Natural killer cell (primary cell): ENCODE measurements around the gene OSBPL3. TPM values are rescaled to one million over a fixed set of nuclear protein-coding genes. Genes with fewer than 3 reads are reported as not detected.

Experiments
- ATAC-seq, 3 donors: fragments of 150-1000 bp in 2 of 3; fragments of 200-7000 bp in 1 of 3; cut with Tn5 transposase; 1 replicate in 1 of 3; 2 replicates in 2 of 3; pipeline ENCODE4 v1.10.0; 2021; ENCODE audit warnings: mild to moderate bottlenecking in 2 of 3, moderate library complexity in 2 of 3
- DNase-seq, 2 donors: peaks; one replicate each; pipeline versions ENCODE4 v3.0.0 to v3.0.0-alpha.2; 2013 to 2021; ENCODE audit warnings: mixed read lengths in 1 of 2
- H3K27ac ChIP-seq: one replicate; pipeline ENCODE4 v1.5.1; 2013; ENCODE audit warnings: mild to moderate bottlenecking, low read length
- H3K27me3 ChIP-seq: one replicate; pipeline ENCODE4 v1.6.1; 2013; ENCODE audit warnings: low read length; ENCODE audit not compliant: control insufficient read depth, insufficient read depth
- H3K36me3 ChIP-seq: one replicate; pipeline ENCODE4 v1.6.1; 2013; ENCODE audit warnings: low read length; ENCODE audit not compliant: control insufficient read depth, insufficient read depth
- H3K4me1 ChIP-seq: one replicate; pipeline ENCODE4 v1.6.1; 2013; ENCODE audit warnings: low read length; ENCODE audit not compliant: control insufficient read depth, insufficient read depth
- H3K4me3 ChIP-seq: one replicate; pipeline ENCODE4 v1.5.1; 2013; ENCODE audit warnings: low read length
- H3K9me3 ChIP-seq: one replicate; pipeline ENCODE4 v1.6.1; 2013; ENCODE audit warnings: low read length; ENCODE audit not compliant: control insufficient read depth, insufficient read depth
- H3K27ac Mint-ChIP-seq, 2 donors: one replicate each; pipeline ENCODE4 v1.8.0; 2022; ENCODE audit warnings: mild to moderate bottlenecking in 2 of 2, mixed read lengths in 2 of 2, moderate library complexity in 1 of 2
- H3K27me3 Mint-ChIP-seq, 2 donors: one replicate each; pipeline ENCODE4 v1.8.0; 2022; ENCODE audit warnings: low read depth in 2 of 2, mixed read lengths in 2 of 2
- H3K36me3 Mint-ChIP-seq: one replicate; pipeline ENCODE4 v1.8.0; 2022; ENCODE audit warnings: mixed read lengths
- H3K4me1 Mint-ChIP-seq, 2 donors: one replicate each; pipeline ENCODE4 v1.8.0; 2022; ENCODE audit warnings: mixed read lengths in 2 of 2
- H3K4me3 Mint-ChIP-seq: one replicate; pipeline ENCODE4 v1.8.0; 2022; ENCODE audit warnings: mild to moderate bottlenecking, moderate library complexity, mixed read lengths
- H3K9me3 Mint-ChIP-seq, 2 donors: one replicate each; pipeline ENCODE4 v1.8.0; 2022; ENCODE audit warnings: mixed read lengths in 2 of 2
- WGBS: methylation state at CpG from one replicate; pipeline ENCODE4 v1.1.7; 2013; ENCODE audit warnings: missing lambda C conversion rate; ENCODE audit not compliant: insufficient coverage; 5-methylcytosine and 5-hydroxymethylcytosine counted together
- intact Hi-C: fragments of 100-400 bp; cut with micrococcal nuclease; formaldehyde crosslinking; loops from one replicate; pipeline ENCODE4 v1.14.2; 2022
- total RNA-seq, 4 donors: library from RNA; stranded (reverse); fragments of 120-200 nt in 1 of 4; gene quantifications; one replicate each; pipeline versions ENCODE4 v1.2.3 to v1.2.4, GENCODE V29; 2013 to 2022
- TF ChIP-seq, protein P1 (sequence below): fragments of 200-600 bp; IDR thresholded peaks from one replicate; pipeline ENCODE4 v1.8.0; 2022; ENCODE audit warnings: antibody characterized with exemption

Gene OSBPL3
- total RNA-seq, 3 donors from 2014 or later (not counting 1 experiment from before 2014, with no cell fraction given) = 50.7 to 99.1 (median 65.1) TPM

DNA sequence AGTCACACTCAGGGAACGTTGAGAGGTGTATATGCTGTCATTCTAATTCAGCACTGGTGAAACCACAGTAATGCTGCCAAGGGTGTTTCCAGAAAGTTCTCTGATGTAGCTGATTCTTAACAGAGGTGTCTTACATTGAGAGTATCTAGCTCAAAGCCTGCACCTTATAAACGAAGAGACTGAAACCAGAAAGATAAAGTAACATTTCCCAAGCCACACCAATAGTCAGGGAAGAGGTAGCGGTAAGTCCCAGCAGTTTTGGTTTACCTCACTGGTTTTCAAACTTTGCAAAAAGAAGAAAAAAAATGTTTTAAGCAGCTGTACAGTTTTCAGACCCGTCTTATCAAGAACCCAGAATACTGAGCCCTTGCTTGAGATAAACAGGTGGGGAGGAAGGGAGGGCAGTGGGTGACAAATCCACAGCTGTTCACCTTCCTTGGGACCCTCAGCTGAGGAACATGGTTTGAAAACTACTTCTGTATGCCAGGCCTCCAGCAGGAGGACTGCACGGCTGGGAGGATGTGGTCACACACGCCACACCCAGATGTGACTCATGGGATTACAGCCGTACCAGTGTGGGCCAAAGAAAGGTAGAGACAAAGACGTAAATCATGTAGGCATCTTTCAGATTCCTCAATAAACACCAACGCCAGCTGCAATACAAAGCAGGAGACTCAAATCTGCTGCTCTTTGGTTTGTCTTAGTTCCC is 158.8 kb downstream of the OSBPL3 start:
- no peaks in the 10 kb centered on the region for H3K36me3 Mint-ChIP-seq
- peak overlapping the region; percentile 93 for H3K27ac ChIP-seq
- under 1% methylated on average over 9 of the region's 9 CpGs for WGBS
- peak; percentile 83 to 91 (median 86) for ATAC-seq
- peaks cover 34% of the 10 kb centered on the region for H3K4me1 ChIP-seq
- peak overlapping the region; percentile 88 for H3K4me3 Mint-ChIP-seq
- peaks cover 10% of the 10 kb centered on the region for H3K36me3 ChIP-seq
- TF ChIP-seq, protein P1, sequence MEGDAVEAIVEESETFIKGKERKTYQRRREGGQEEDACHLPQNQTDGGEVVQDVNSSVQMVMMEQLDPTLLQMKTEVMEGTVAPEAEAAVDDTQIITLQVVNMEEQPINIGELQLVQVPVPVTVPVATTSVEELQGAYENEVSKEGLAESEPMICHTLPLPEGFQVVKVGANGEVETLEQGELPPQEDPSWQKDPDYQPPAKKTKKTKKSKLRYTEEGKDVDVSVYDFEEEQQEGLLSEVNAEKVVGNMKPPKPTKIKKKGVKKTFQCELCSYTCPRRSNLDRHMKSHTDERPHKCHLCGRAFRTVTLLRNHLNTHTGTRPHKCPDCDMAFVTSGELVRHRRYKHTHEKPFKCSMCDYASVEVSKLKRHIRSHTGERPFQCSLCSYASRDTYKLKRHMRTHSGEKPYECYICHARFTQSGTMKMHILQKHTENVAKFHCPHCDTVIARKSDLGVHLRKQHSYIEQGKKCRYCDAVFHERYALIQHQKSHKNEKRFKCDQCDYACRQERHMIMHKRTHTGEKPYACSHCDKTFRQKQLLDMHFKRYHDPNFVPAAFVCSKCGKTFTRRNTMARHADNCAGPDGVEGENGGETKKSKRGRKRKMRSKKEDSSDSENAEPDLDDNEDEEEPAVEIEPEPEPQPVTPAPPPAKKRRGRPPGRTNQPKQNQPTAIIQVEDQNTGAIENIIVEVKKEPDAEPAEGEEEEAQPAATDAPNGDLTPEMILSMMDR = no peak
- no peaks in the 10 kb centered on the region for H3K27me3 ChIP-seq
- DNase-seq = peak; percentile 76 to 92
- H3K27ac Mint-ChIP-seq = peak overlapping the region; percentile 98 to 99
- no peaks in the 10 kb centered on the region for H3K9me3 Mint-ChIP-seq
- H3K9me3 ChIP-seq = no peaks in the 10 kb centered on the region
- peaks cover 39 to 43% of the 10 kb centered on the region in 2 donors for H3K4me1 Mint-ChIP-seq
- no peak overlapping the region for H3K4me3 ChIP-seq
- no peaks in the 10 kb centered on the region for H3K27me3 Mint-ChIP-seq
- intact Hi-C loops = loop anchor here (1.0 to 10.0 kb wide), 4 partner anchors 77 to 1474 kb away; partner anchors contain the start of genes OSBPL3 and SNX10

DNA sequence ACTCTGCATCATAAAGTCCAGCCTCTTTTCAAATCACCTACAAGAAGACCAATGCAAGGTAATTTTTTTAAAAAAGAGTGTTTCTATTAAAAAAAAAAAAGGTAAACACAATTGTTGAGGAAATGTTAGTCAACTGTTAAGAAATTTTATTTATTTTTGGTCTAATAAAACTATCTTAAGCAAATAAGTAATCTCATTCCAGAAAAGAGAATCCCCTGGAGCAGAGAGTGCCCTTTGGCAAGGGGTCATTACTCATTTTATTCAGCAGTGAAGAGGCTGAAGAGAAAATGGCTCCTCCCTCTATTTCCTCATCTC is 159.3 kb downstream of the OSBPL3 start:
- Mint-ChIP-seq H3K4me1 (peaks cover 34 to 38% of the 10 kb centered on the region in 2 donors), H3K27ac (peak overlapping the region; percentile 98 to 99), H3K9me3 (no peaks in the 10 kb centered on the region), H3K27me3 (no peaks in the 10 kb centered on the region), H3K36me3 (no peaks in the 10 kb centered on the region), H3K4me3 (peak overlapping the region; percentile 88)
- Histone ChIP-seq H3K9me3 (no peaks in the 10 kb centered on the region), H3K36me3 (peaks cover 15% of the 10 kb centered on the region), H3K4me1 (peaks cover 29% of the 10 kb centered on the region), H3K4me3 (no peak overlapping the region), H3K27me3 (no peaks in the 10 kb centered on the region), H3K27ac (peak overlapping the region; percentile 93)
- ATAC-seq (no peak), DNase-seq (no peak)
- TF ChIP-seq, protein P1 = no peak
- intact Hi-C loops = loop anchor here (1.0 to 10.0 kb wide), 5 partner anchors 78 to 1474 kb away; partner anchors contain the start of genes OSBPL3 and SNX10

DNA sequence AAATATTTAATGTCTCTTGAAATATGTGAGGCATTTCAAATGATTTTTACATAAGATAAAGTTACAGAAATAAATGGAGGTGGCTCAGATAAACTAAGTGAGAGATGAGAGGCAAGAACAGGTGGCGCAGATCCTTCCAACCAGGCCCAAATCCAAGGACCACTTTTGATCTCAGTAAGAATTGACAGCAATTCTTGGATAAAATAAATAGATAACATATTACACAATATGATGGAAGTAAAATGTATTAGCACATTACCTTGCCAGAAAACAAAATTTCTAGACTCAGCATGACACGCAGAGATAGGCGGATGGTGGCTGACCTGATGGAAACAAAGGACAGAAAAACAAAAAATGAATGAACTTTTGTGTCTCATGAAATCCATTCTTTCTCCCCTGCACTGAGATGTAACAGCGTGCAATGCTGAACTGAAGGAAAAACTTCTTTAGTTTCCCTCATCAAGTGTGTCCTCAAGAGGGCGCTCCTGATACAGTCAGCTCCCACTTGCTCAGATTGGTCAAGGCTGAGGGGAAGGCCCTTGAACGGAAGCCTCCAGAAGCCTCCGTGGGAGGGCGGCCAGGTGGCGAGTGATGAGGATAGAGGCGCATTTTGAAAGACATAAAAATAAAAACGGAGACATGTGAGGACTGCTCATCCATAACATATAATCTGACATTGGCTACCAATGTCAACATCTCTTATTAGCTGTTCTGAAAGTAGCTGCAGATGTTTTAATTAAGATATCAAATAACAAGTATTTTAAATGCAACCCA is 159.9 kb downstream of the OSBPL3 start:
- ATAC-seq (peak; percentile 44 to 78 (median 61)), DNase-seq (peak; percentile 62 to 91)
- Histone ChIP-seq H3K9me3 (no peaks in the 10 kb centered on the region), H3K27ac (peak overlapping the region; percentile 93), H3K4me1 (peaks cover 25% of the 10 kb centered on the region), H3K4me3 (no peak overlapping the region), H3K27me3 (no peaks in the 10 kb centered on the region), H3K36me3 (peaks cover 21% of the 10 kb centered on the region)
- 21% methylated on average over 9 of the region's 11 CpGs for whole genome bisulfite sequencing
- peaks cover 28 to 32% of the 10 kb centered on the region in 2 donors for H3K4me1 Mint-ChIP-seq
- H3K27ac Mint-ChIP-seq = peak overlapping the region; percentile 98 to 99
- no peaks in the 10 kb centered on the region for H3K36me3 Mint-ChIP-seq
- H3K9me3 Mint-ChIP-seq = no peaks in the 10 kb centered on the region
- intact Hi-C loops = loop anchor here (1.0 to 10.0 kb wide), 2 partner anchors 250 to 1475 kb away; partner anchors contain the start of gene SNX10
- TF ChIP-seq, protein P1 = peak; percentile 86
- H3K4me3 Mint-ChIP-seq = peak overlapping the region; percentile 88
- no peaks in the 10 kb centered on the region for H3K27me3 Mint-ChIP-seq
